SK-N-SH treated with all-trans-retinoic acid at 6 μM for 48 hours (cell line): Measurements from ENCODE around the gene BTBD16.

Experiments
- ATAC-seq: fragments of 200-7000 bp; cut with Tn5 transposase; 3 replicates; pipeline ENCODE4 v1.9.1; 2020; ENCODE audit warnings: mild to moderate bottlenecking, moderate library complexity
- BACH2 ChIP-seq: fragments of 250-450 bp; sonication (Bioruptor Pico); IDR thresholded peaks from 2 replicates; pipeline ENCODE4 v1.9.0; 2021; ENCODE audit warnings: mild to moderate bottlenecking, borderline replicate concordance
- CREB5 ChIP-seq: fragments of 250-450 bp; sonication (Bioruptor Pico); IDR thresholded peaks from 2 replicates; pipeline ENCODE4 v1.5.1; 2020; ENCODE audit warnings: low read depth, mild to moderate bottlenecking, moderate library complexity
- CSDC2 ChIP-seq: fragments of 250-450 bp; sonication (Bioruptor Pico); IDR thresholded peaks from 2 replicates; pipeline ENCODE4 v1.5.0; 2020; ENCODE audit warnings: mild to moderate bottlenecking, moderate library complexity
- CSRNP3 ChIP-seq: fragments of 250-450 bp; sonication (Bioruptor Pico); IDR thresholded peaks from 2 replicates; pipeline ENCODE4 v1.5.1; 2021; ENCODE audit warnings: mild to moderate bottlenecking, moderate library complexity
- ISL1 ChIP-seq: fragments of 250-450 bp; sonication (Bioruptor Pico); IDR thresholded peaks from 2 replicates; pipeline ENCODE4 v2.1.2; 2022; ENCODE audit warnings: mild to moderate bottlenecking, moderate library complexity
- PATZ1 ChIP-seq: fragments of 250-450 bp; sonication (Bioruptor Pico); IDR thresholded peaks from 2 replicates; pipeline ENCODE4 v1.8.0; 2020; ENCODE audit warnings: mild to moderate bottlenecking, moderate library complexity, borderline replicate concordance
- POU6F1 ChIP-seq: fragments of 250-450 bp; sonication (Bioruptor Pico); IDR thresholded peaks from 2 replicates; pipeline ENCODE4 v1.8.0; 2021; ENCODE audit warnings: low read depth, mild to moderate bottlenecking, moderate library complexity, borderline replicate concordance
- PPARA ChIP-seq: fragments of 250-450 bp; sonication (Bioruptor Pico); IDR thresholded peaks from 2 replicates; pipeline ENCODE4 v1.5.0; 2020; ENCODE audit warnings: mild to moderate bottlenecking, borderline replicate concordance
- RARB ChIP-seq: fragments of 250-450 bp; sonication (Bioruptor Pico); IDR thresholded peaks from 2 replicates; pipeline ENCODE4 v1.8.0; 2021; ENCODE audit warnings: mild to moderate bottlenecking, moderate library complexity
- SNAI2 ChIP-seq: fragments of 250-450 bp; sonication (Bioruptor Pico); IDR thresholded peaks from 2 replicates; pipeline ENCODE4 v1.5.0; 2020; ENCODE audit warnings: mild to moderate bottlenecking, moderate library complexity
- TCF4 ChIP-seq: fragments of 250-450 bp; sonication (Bioruptor Pico); IDR thresholded peaks from 2 replicates; pipeline ENCODE4 v1.8.0; 2021; ENCODE audit warnings: mild to moderate bottlenecking, moderate library complexity, borderline replicate concordance
- TOX ChIP-seq: fragments of 250-450 bp; sonication (Bioruptor Pico); IDR thresholded peaks from 2 replicates; pipeline ENCODE4 v1.8.0; 2021; ENCODE audit warnings: mild to moderate bottlenecking, moderate library complexity, borderline replicate concordance
- TSHZ2 ChIP-seq: fragments of 250-450 bp; sonication (Bioruptor Pico); IDR thresholded peaks from 2 replicates; pipeline ENCODE4 v1.5.0; 2020; ENCODE audit warnings: mild to moderate bottlenecking, moderate library complexity
- ZC3H10 ChIP-seq: fragments of 250-450 bp; sonication (Bioruptor Pico); IDR thresholded peaks from 2 replicates; pipeline ENCODE4 v1.5.1; 2021; ENCODE audit warnings: mild to moderate bottlenecking, moderate library complexity
- ZFP3 ChIP-seq: fragments of 250-450 bp; sonication (Bioruptor Pico); IDR thresholded peaks from 2 replicates; pipeline ENCODE4 v1.5.0; 2020; ENCODE audit warnings: mild to moderate bottlenecking, moderate library complexity
- ZFP30 ChIP-seq: fragments of 450-650 bp; formaldehyde crosslinking; IDR thresholded peaks from 2 replicates; pipeline ENCODE4 v1.5.0; 2022; ENCODE audit warnings: mild to moderate bottlenecking, moderate library complexity
- ZNF565 ChIP-seq: fragments of 450-650 bp; formaldehyde crosslinking; conservative IDR thresholded peaks from 2 replicates; pipeline ENCODE4 v1.5.0; 2020; ENCODE audit warnings: low read depth, mild to moderate bottlenecking, moderate library complexity
- ZNF70 ChIP-seq: fragments of 450-650 bp; formaldehyde crosslinking; IDR thresholded peaks from 2 replicates; pipeline ENCODE4 v1.5.0; 2020; ENCODE audit warnings: mild to moderate bottlenecking, moderate library complexity
- ZNF8 ChIP-seq: fragments of 450-650 bp; formaldehyde crosslinking; IDR thresholded peaks from 2 replicates; pipeline ENCODE4 v1.5.0; 2020; ENCODE audit warnings: mild to moderate bottlenecking, moderate library complexity

BTBD16 gene

GRCh38 chr10:122249303-122249850 is 21.7 kb upstream of the BTBD16 start (continued):
- TF ChIP-seq PATZ1 (CRISPR knock-in tag): no peak
- no peak for TF ChIP-seq CSRNP3 (CRISPR knock-in tag)
- TF ChIP-seq ZFP30 (CRISPR knock-in tag): no peak
- TF ChIP-seq CSDC2: no peak
- no peak for TF ChIP-seq POU6F1
- TF ChIP-seq BACH2 (CRISPR knock-in tag): no peak
- no peak for TF ChIP-seq ISL1 (CRISPR knock-in tag)
- TF ChIP-seq PPARA (CRISPR knock-in tag): no peak
- no peak for TF ChIP-seq TCF4 (CRISPR knock-in tag)

GRCh38 chr10:122249991-122250750 is 20.9 kb upstream of the BTBD16 start:
- no peak for TF ChIP-seq ZNF70 (CRISPR knock-in tag)
- no peak for TF ChIP-seq ZFP3 (CRISPR knock-in tag)
- TF ChIP-seq ZNF8 (CRISPR knock-in tag): no peak
- TF ChIP-seq BACH2 (CRISPR knock-in tag): no peak
- TF ChIP-seq TCF4 (CRISPR knock-in tag): no peak
- TF ChIP-seq ISL1 (CRISPR knock-in tag): no peak
- TF ChIP-seq PPARA (CRISPR knock-in tag): no peak
- no peak for TF ChIP-seq RARB (CRISPR knock-in tag)
- no peak for TF ChIP-seq TSHZ2
- no peak for TF ChIP-seq CSDC2
- TF ChIP-seq PATZ1 (CRISPR knock-in tag): no peak
- no peak for TF ChIP-seq SNAI2 (CRISPR knock-in tag)
- TF ChIP-seq CSRNP3 (CRISPR knock-in tag): no peak
- no peak for TF ChIP-seq ZFP30 (CRISPR knock-in tag)
- no peak for TF ChIP-seq CREB5 (CRISPR knock-in tag)
- no peak for TF ChIP-seq ZC3H10 (CRISPR knock-in tag)
- TF ChIP-seq TOX (CRISPR knock-in tag): no peak
- TF ChIP-seq ZNF565 (CRISPR knock-in tag): no peak
- TF ChIP-seq, all 23 proteins: peak for 0
- no peak for ATAC-seq
